Stimulated activated CD8-positive, alpha-beta memory T cell treated with anti-CD3 and anti-CD28 coated beads, Interleukin-7, amount 100 ng/mL, for 48 hours (primary cell): ENCODE results near the gene SETD3.

Source experiments
- DNase-seq, 2 donors: peaks; one replicate each; pipeline ENCODE4 v3.0.0-alpha.2; 2020; ENCODE audit warnings: low read depth in 1 of 2; ENCODE audit errors: extremely low read depth in 1 of 2

Gene SETD3

DNA sequence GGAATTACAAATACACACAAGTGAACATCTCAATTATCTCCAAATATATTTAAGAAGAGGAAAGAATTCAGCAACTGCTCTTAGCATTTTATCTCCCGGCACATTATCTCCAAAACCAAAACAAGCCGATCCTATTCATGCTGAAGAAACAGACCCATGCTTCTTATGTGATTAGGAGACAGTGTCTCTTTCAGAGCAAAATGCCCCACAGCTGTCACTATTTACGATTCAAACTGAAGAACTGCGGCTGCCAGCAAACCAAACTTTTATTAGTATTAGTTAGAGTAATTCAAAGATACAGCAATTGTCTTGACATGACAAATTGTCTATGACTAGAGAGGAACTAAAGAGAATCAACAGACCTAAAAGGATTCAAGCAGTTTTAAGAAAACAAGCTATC is 79.4 kb downstream of the SETD3 start:
- DNase-seq = no peak

DNA sequence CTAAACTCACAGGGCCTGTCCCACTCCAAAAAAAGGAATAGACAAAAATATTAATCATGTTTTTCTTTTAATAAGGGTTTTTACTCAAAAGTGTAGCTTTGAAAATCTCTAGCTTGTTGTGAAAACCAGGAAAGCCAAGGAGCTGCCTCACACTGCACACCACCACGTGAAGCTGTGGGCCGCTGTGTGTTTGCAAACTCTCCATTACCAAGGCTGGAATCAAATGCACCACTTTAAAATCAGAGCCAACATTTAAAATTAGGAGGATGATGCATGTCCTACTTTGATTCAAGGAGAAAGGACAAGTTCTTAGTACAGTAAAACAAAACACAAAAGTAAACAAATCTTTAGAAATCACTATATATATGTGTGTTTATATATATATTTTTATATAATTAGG is 83.0 kb downstream of the SETD3 start:
- no peak for DNase-seq

DNA sequence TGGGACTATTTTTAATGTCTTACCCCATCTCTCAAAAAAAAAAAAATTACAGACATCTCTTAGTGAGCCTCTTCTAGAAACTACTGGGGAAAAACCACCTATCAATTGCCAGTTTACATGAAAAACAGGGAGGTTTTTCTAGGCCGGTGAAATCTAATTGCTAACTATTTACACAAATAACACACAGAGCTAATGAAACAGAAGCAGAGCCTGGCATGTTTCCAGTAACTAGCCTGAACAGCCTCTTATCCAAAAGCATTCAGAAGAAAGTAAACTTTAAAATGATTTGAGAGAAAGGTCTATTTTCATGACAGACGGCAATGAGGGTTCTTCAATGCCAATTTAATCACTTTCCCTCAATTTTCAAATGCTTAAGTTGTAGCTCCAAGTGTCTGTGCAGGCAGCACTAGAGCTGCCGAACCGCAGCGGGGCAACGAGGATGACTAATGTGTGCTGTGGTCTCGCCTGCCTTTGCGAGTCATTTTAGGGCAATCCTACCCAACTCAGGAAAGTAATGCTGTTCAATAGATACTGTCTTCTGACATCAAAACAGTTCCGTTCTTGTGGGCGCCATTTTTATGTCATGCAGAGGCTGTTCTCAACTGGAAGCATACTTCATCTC is 84.6 kb downstream of the SETD3 start:
- peak in 1 of 2 donors; percentile 42 for DNase-seq

DNA sequence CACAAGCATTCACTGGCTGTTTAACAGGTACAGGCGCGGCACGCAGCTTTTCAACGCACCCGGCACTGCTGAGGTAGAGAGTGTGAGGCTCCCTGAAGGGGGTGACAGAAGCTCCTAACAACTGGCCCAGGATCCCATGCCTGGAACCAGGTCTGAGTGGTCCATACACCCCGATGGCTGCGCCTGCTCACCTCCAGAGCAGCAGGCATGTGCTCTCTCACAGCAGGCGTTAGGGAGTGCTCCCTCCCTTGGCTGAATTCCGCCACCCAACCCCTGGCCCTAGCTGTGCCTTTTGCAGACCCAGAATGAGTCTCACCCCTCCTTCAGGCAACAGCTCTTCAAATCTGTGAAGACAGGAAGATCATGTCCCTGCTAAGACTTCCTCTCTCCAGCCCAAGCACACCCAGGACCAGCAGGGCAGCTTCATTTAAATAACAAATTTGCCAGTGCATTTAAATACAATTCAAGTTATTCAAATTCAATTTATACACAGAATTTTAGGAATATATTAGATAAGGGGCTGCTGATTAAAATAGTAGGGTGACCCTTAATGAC is 86.0 kb downstream of the SETD3 start:
- no peak for DNase-seq

DNA sequence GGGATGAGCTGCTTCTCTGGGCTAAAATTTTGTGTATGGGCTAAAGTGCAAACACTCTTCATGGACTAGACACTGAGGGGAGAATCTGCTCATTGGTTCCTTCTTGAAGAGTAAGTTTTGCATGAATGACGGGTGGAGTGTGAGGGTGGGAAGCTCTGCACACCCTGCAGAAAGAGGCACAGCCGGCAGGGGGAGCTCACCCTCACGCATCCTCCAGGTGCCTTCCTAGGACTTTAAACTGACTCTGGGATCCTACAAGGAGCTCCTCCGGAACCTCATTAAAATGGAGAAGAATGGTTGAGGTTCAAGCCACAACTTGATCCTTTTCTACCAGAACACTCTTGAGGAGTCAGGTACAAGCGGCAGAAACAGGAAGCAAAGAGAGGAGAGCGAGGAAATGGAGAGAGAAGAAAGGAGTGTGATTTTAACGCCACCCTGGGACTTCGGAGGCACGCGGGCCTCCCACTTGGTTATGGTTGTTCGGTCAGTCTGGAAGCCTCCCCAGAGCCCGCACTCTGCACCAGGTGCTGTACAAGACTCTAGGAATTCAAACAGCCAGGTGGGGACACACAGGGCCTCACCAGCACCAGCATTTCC is 87.5 kb downstream of the SETD3 start:
- DNase-seq = peak in 1 of 2 donors; percentile 6

DNA sequence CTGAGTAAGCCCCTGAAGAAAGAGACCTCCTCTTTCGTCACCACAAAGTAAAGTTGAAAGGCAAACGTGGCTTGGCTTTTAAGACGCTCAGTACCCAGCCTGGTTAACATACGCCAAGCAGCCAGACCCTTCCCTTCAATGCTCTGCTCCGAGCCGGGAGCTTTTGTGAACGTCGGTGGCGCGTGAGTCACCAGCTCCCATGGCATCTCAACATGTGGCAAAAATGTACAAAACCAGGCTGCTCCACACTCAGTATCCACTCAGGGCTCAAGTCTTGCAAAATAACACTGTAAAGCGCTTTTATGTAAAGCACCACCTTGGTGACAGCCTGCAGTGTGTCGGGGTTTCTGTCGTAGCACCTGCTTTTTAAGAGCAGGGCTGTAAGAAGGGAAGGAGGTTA is 89.0 kb downstream of the SETD3 start:
- no peak for DNase-seq

DNA sequence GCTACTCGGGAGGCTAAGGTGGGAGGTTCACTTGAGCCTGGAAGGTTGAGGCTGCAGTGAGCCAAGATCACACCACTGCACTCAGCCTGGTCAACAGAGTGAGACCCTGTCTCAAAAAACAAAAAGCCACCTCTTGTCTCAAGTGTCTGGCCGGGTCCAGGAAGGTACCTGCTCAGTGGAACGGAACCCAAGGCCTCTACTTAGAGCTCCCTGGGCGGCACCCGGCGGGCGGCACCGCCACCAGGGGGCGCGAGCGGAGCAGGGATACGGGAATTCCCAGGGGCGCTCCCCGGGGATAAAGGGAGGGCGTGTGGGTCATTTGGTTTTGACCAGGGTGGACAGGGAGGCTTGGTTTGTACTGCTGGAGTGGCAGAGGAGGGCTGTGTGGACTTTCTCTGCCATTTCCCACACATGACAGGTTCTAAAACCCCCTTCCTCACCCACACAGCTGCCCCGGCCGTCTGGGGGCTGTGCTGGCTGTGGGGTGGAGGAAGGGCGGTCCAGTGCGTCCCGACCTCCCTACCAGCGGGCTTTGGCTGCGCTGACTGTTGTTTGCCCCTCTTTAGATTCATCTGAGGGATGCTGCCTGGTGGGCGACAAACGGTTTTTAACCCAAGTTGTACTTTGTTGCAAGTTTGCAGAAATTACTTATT is 91.4 kb downstream of the SETD3 start:
- peak; percentile 4 to 11 for DNase-seq

DNA sequence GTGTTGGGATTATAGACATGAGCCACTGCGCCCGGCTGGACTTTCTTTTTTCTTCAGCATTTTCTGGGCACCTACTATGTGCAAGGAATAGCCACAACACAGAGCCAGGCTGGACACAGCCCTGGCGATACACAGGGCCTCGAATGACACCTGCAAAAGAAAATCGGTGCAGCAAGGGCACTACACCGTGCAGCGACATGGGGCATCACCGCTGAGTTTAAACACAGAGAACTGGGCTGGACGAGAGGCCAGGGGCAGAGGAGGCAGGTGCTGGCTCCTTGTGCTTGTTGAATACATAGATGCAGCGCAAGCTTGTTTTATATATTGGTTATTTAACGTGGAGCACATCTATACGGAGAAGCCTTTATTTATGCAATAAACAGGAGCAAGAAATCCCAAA is 92.4 kb downstream of the SETD3 start:
- no peak for DNase-seq

DNA sequence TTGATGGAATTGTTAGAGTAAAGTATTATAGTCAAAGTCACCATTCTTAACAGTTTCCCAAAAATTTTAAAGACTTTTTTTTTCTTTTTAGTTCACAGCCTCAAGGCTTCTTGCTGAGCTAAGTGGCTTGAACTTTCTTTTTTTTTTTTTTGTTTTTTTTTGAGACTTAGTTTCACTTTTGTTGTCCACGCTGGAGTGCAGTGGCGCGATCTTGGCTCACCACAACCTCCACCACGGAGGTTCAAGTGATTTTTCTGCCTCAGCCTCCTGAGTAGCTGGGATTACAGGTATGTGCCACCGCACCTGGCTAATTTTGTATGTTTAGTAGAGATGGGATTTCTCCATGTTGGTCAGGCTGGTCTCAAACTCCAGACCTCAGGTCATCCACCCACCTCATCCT is 92.8 kb downstream of the SETD3 start:
- DNase-seq = no peak

DNA sequence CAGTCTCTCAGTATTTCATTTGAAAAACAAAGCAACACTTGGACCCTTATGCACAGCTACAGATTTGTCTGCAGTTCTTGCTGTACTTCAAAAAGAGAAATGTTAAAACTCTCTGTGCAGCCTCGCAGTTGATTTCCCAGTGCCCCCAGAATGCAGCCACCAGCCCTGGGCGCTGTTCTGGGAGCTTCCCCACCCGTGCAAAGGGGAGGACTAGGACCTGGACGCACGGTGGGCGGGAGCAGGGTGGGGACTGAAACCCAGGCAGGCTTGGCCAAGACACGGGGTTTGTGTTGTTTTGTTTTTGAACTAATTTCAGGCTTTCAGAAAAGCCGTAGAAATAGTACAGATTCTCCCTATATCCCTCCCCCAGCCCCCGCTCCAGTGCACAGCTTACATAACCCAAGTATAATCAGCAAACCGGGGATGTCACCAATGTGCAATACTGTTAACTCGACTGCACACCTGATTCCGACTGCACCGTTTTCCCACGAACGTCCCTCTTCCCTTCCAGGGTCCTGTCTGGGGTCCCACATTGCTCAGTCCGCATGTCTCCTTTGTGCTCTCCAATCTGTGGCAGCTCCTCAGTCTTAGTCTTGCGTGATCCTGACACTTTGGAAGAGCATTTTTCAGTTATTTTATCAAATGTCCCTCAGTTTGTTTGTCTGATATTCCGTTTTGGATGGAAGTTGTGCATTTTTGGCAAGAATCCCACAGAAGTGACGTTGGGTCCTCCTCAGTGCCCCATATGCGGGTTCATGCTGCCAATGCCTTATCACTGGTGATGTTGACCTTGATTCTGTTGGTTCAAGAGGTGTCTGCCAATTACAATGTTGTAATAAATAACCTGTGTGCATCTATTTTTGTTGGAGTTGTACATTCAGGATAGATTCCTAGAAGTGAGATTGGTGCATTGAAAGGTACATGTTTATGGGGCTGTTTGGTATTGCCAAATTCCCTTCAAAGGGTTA is 95.9 kb downstream of the SETD3 start:
- DNase-seq = no peak

DNA sequence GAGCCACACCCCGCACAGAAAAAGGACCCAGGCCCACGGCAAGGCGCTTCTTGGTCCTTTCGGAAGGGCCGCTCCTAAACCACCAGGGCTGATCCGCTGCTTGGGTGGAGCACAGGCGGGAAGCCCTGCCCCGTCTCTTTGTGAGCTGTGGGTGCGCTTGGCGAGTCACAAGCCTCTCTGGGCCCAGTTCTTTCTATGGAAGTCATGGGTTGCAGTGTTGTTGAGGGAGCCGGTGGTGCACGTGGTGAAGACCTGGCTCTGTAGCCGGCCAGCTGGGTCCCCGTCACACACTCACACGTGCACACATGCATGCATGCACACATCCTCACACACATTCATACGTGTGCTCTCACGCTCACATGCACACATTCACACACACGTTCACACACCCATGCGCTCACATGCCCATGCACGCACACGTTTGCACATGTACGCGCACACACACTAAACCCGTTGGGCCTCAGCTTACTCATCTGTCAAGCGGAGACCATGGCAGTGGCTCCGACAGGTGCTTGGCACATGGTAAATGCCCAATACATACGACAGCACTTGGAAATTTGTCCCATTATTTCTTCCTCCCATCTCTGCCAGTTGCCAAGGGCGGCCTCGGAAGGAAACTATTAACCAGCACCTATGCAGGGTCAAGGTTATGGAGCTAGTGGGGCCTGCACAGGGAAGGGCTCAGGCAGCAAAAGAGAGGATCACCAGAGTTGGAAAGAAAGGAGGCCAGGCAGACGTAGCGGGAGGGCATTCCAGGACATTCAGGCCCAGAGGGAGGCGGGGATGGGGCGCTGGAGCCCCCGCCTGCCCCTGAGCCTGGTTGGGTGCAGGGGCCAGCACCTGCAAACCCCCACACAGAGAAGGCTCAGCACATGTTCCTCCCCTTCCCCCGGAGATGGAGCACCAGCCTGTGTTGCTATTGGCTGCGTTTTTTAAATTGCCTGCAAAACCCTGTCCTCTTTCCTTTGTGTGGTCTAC is 96.9 kb downstream of the SETD3 start:
- no peak for DNase-seq

DNA sequence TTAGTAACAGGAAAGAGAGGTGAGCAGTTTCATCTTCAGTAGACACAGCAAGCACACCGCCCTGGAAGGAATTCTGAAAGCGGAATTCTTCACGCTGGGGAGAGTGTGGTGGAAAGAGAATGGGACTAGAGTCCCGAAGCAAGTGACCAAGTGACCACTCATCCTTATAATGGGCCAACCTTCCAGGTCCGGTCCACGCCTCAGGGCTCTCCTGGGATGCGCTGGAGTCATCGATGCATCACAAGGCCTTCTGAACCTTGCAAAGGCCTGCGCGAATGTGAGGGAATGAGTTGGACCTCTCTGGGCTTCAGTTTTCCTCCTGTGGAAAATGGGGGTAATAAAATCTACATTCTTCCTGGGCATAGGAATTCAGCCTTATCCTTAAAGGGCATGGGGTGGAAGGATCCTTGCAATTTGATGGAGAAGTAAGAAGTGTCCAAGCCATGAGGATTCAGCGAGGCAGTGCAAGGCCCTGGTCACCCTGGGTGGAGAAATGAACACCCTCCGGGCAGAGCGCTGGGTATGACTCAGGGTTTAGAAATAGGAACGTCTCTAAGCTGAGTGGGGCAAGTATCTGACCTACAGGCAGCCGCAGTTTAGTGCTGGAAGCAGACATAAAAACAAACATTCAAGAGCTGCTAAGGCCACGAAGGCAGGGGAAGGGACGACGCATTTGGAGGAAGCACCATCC is 97.7 kb downstream of the SETD3 start:
- no peak for DNase-seq

DNA sequence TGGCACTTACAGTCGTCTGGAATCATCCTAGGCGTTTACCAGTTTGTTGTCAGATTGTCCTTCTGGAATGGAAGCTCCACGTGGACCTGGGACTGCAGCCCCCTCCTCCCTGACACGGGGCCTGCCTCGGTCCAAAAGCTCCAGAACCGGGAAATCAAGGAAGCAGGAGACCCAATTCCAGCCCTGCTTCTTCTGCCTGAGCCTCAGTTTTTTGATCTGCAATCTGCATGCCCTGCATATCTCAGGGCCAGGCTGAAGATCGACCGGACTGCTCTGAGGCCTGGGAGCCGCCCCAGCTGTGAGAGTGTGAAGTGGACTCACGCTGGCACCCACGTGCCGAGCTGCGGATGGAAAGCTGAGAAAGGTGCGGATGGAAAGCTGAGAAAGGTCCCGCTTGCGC is 98.6 kb downstream of the SETD3 start:
- DNase-seq = no peak

DNA sequence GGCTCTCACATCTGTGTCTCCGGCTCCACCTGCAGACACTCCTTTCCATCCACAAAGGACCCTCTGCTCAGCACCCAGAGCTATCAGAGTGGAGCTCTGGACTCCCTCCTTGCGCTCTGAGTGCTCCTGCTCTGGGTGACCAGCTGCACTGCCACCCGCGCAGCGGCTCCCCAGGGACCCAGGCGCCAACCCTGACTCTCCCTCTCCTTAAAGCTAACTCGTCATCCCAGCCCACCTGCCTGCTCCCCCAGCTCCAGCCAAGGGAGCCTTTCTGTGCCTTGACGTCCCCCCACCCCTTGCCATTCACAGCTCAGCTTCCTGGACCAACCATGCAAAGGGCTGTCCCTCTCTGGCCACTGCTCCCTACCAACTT is 99.0 kb downstream of the SETD3 start:
- DNase-seq = no peak

DNA sequence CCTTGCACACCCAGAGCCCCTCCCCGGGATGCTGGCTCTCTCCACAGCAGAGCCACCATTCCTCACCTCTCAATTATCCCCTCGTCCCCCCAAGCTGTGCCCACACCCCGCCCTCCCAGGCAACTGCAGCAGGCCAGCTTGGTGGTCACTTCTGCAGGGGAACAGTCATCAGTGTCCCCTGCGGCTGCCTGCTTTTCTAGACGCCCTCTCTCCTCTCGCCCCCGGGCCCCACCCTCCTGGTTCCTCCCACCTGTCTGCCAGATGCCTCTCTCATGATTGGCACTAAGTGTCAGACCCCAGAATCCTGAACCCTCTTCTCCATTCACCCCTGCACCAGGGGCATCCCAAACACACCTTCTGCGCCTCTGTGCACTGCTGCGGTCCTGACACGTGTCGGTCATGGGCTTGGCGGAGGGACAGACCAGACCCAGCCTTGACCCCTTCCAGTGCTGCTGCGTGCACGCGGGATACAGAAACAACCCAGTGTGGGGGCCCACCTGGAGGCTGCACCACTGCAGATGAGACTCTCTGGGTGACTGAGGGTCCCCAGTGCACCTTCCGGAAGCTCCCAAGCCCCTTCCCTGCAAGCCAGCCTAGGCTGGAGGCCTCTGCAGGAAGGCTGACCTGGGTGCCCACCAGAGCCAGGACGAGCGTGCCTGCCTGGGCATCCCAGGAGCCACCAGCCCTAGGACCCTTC is 99.5 kb downstream of the SETD3 start:
- DNase-seq = no peak

DNA sequence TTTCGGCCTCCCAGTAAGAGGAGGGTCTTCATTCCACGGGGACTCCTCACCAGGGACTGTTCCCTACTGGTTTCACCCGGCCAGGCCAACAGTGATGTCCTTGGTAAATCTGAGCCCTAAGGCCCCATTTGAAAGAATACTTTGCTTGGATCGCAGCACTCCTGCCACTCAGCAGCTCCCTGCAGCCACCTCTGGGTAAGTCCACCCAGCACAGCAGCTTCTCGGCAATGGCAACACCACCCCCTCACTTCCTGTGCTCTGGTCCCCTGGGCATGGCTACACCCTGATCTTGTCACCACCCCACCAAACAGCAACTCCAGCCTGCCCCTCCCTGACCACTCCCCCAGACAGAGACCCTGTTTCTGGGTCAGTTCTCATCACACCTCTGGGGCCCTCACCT is 100.3 kb downstream of the SETD3 start:
- DNase-seq = no peak

DNA sequence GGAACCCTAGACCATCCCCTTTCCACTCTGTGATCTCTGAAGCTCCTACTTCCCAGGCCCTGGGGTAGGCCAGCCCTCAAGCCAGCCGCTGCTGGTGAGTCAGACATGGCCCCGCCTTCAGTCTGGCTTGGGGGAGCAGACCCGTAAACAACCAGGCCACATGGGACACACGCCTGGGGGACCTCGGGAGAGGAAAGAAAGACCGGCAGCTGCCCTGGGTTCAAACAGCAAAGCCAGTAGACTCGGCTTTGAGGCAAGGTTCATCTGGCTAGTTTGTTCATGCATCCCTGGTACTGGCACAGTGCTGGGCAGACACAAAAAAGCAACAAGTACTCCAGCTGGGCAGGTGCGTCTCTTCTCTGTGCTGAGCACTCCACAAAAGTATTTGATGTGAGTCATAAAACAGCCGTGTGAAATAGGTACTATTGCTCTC is 101.9 kb downstream of the SETD3 start:
- no peak for DNase-seq

DNA sequence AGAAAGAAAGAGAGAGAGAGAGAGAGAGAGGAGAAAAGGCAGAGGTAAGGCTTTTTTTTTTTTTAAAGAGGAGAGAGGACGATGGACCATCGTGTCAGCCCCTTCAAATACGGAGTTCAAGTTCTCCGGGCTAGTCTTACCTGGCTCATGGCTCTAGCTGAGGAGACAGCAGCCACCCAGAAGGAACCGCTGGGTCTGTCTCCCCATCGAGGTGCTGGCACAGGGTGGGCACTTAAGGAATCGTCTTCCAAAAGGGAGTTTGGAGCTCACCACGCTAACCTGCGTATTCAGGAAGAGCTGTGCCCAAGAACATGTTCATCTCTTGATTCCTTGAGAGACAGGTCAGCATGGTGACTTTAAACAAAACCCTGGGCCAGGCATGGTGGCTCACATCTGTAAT is 102.7 kb downstream of the SETD3 start:
- DNase-seq = no peak

DNA sequence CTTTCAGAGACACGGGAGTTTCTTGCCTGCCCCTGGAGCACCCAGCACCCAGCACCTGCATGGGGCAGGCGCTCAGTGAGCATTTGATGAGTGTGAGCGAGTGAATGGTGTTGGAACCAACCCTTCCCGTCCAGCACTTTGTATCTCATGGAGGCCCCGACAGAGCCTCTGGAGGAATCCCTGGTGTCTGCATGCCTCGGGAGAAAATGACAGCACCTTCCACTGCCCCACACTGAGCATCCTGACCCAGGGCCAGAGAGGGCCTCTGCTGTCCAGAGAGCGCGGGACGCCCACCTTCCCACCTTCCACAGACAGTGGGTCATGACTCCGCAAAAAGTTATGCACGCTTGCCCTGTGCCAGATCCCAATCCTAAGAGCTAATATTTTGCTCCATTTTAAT is 105.7 kb downstream of the SETD3 start:
- DNase-seq = no peak
